ENCODE measurements around the gene NLGN1.

DNA sequence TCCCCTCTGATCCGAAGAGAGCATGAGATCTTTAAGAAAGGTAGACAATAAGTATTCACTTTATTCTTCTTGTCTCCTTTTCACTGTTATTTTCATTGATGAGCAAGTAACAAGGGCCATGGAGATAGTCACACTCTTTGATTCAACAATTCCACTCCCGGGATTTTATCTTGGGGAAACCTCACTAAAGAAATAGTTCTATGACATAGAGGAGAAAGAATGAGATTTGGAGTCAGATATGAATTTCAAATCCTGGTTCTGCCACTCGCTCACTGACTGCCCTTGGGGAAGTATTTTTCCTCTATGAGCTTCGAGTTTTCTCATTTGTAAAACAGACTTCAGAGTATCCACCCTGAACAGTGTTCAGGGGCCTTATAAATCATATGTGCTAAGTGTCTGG, 514.6 kb downstream of the NLGN1 start:
- TF ChIP-seq POLR2AphosphoS5 (IDR thresholded peaks at IDR 0.05; ENCODE audit: low read depth, low read length) = no peak
- TF ChIP-seq, protein P1, sequence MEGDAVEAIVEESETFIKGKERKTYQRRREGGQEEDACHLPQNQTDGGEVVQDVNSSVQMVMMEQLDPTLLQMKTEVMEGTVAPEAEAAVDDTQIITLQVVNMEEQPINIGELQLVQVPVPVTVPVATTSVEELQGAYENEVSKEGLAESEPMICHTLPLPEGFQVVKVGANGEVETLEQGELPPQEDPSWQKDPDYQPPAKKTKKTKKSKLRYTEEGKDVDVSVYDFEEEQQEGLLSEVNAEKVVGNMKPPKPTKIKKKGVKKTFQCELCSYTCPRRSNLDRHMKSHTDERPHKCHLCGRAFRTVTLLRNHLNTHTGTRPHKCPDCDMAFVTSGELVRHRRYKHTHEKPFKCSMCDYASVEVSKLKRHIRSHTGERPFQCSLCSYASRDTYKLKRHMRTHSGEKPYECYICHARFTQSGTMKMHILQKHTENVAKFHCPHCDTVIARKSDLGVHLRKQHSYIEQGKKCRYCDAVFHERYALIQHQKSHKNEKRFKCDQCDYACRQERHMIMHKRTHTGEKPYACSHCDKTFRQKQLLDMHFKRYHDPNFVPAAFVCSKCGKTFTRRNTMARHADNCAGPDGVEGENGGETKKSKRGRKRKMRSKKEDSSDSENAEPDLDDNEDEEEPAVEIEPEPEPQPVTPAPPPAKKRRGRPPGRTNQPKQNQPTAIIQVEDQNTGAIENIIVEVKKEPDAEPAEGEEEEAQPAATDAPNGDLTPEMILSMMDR (IDR thresholded peaks at IDR 0.05; ENCODE audit: control extremely low read depth in 1 of 3, insufficient read depth in 1 of 3, low read depth in 1 of 3, low read length in 3 of 3) = no peak
- TF ChIP-seq EP300 (IDR thresholded peaks at IDR 0.05; ENCODE audit: borderline replicate concordance in 1 of 2, low read depth in 2 of 2, low read length in 2 of 2) = no peak
